PC-9 (cell line): Measurements from ENCODE around the gene TBCD.

Experiments used
- CTCF ChIP-seq: fragments of 200-600 bp; sonication (generic); conservative IDR thresholded peaks from 2 replicates; pipeline ENCODE4 v1.6.1; 2017; ENCODE audit warnings: mixed run types, antibody characterized with exemption, mild to moderate bottlenecking, moderate library complexity
- EZH2 ChIP-seq: fragments of 200-600 bp; sonication (generic); IDR thresholded peaks from 2 replicates; pipeline ENCODE4 v1.8.0; 2017; ENCODE audit warnings: antibody characterized with exemption, low read depth

GRCh38 chr17:82961366-82962162, 209.7 kb downstream of the TBCD start:
- TF ChIP-seq CTCF (no peak), EZH2 (no peak)
